ENCODE data around the gene PCNX1. TPM values are rescaled to one million over a fixed set of nuclear protein-coding genes. Genes with fewer than 3 reads are reported as not detected.

Gene PCNX1
- total RNA-seq, 6 experiments from 2014 or later, result 35.1 to 49.6 (median 41.1) TPM

DNA sequence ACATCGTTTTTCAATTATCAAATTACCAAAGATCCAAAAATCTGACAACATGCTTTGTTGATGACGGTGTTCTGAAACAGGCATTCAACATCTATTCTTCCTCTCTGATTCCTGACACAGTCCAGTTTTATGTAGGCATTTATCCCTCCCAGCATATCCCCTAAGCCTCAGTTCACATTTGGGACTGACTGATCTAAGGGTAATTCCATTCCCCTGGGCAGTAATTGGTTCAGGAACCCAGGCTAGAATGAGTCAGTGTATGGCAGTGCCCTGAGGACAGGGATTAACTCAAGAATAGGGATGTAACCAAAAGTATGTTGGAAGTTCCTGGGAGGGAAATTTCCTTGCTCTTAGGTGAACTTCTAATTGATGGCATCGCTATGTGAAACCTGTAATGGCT lies 10.3 kb upstream of the PCNX1 start:
- peak overlapping the region; percentile 60 for H3K27ac Mint-ChIP-seq
- peaks cover 3% of the 10 kb centered on the region; the same call in 1 of the 2 replicates for H3K36me3 Mint-ChIP-seq (ENCODE audit: low read depth)
- H3K4me1 Mint-ChIP-seq (ENCODE audit: low read depth), result peaks cover 59% of the 10 kb centered on the region
- no peak for DNase-seq
- TF ChIP-seq, protein P1, sequence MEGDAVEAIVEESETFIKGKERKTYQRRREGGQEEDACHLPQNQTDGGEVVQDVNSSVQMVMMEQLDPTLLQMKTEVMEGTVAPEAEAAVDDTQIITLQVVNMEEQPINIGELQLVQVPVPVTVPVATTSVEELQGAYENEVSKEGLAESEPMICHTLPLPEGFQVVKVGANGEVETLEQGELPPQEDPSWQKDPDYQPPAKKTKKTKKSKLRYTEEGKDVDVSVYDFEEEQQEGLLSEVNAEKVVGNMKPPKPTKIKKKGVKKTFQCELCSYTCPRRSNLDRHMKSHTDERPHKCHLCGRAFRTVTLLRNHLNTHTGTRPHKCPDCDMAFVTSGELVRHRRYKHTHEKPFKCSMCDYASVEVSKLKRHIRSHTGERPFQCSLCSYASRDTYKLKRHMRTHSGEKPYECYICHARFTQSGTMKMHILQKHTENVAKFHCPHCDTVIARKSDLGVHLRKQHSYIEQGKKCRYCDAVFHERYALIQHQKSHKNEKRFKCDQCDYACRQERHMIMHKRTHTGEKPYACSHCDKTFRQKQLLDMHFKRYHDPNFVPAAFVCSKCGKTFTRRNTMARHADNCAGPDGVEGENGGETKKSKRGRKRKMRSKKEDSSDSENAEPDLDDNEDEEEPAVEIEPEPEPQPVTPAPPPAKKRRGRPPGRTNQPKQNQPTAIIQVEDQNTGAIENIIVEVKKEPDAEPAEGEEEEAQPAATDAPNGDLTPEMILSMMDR (IDR thresholded peaks at IDR 0.05), result no peak
- no peak overlapping the region; the same call in 1 of the 2 replicates for H3K4me3 Mint-ChIP-seq
- H3K9me3 Mint-ChIP-seq, result peaks cover 10% of the 10 kb centered on the region
- no peaks in the 10 kb centered on the region for H3K27me3 Mint-ChIP-seq (ENCODE audit: insufficient read depth)

DNA sequence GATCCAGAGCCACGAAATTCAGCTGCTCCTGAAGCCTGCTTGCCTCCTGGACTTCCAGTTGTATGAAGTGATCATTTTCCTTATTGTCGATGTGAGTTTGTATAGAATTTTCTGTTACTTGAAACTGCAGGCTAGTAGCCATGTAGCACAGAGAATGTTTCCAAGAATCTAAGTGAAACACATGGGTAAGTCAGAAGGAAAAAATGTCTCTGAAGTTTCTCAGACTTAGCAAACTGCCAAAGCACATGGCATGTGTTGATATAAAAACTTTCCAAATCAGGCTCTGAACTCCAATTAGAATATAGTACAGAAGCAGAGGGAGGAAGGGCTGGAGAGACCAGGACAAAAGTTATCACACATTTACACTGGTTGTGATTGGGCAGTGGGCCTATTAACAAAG lies 9.8 kb upstream of the PCNX1 start:
- no peaks in the 10 kb centered on the region for H3K27me3 Mint-ChIP-seq (ENCODE audit: insufficient read depth)
- DNase-seq, result peak; percentile 67
- peaks cover 10% of the 10 kb centered on the region for H3K9me3 Mint-ChIP-seq
- TF ChIP-seq, protein P1 (IDR thresholded peaks at IDR 0.05), result no peak
- peak overlapping the region; percentile 60 for H3K27ac Mint-ChIP-seq
- peaks cover 63% of the 10 kb centered on the region for H3K4me1 Mint-ChIP-seq (ENCODE audit: low read depth)
- H3K4me3 Mint-ChIP-seq, result peak overlapping the region; percentile 2; the same call in 1 of the 2 replicates
- peaks cover 3% of the 10 kb centered on the region; the same call in 1 of the 2 replicates for H3K36me3 Mint-ChIP-seq (ENCODE audit: low read depth)

DNA sequence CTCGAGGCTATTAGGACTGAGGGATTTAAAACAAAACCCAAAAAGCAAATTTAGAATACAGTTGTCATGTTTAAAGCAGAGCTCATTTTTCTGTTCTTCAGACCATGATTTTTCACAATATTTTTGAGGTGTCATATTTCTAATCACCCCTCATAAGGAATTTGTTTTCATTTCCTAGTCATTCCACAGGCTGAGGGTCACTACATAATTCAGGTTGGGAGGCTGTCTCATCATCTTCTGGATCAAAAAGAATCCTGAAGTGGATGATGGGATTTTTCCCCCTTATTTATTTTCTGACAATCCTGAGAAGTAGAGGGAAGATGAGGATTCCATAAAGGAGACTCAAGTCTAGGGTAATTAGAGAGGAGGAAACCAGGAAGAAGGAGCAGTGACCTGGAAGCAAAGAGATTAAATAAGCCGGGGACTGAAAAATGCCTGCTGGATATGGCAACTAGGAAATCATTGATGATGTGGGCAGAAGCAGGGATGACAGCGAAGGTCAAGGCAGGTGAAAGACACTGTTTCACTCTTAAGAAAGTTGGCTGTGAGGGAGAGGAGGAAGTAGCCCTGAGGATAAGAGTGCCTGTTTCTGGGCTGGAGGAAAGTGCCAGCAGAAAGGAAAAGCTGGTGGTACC lies 9.0 kb upstream of the PCNX1 start:
- TF ChIP-seq, protein P1 (IDR thresholded peaks at IDR 0.05), result no peak
- peaks cover 3% of the 10 kb centered on the region; the same call in 1 of the 2 replicates for H3K36me3 Mint-ChIP-seq (ENCODE audit: low read depth)
- peaks cover 10% of the 10 kb centered on the region for H3K9me3 Mint-ChIP-seq
- no peak overlapping the region for H3K4me3 Mint-ChIP-seq
- no peaks in the 10 kb centered on the region for H3K27me3 Mint-ChIP-seq (ENCODE audit: insufficient read depth)
- DNase-seq, result no peak
- peak overlapping the region; percentile 70 for H3K27ac Mint-ChIP-seq
- peaks cover 63% of the 10 kb centered on the region for H3K4me1 Mint-ChIP-seq (ENCODE audit: low read depth)

DNA sequence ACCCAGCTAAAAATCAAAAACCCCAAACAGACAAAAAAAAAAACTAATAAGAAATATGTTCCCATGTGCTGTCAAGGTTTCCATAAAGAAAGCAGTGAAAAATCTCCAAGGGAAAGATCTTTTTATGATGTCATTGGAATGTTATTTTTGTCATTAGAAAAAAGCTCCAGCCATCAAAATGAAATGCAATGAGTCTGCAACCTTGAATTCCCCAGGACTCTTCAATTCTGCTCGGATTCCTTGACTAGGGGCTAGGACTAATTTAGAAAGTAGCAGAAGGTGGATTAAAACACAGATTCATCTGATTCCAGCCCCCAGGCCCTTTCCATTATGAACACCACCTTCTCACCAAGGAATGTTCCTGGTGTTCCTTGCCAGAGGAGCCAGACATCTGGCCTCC lies 6.0 kb upstream of the PCNX1 start:
- TF ChIP-seq, protein P1 (IDR thresholded peaks at IDR 0.05), result no peak
- H3K4me3 Mint-ChIP-seq, result peak overlapping the region; percentile 26
- DNase-seq, result peak; percentile 47
- H3K4me1 Mint-ChIP-seq (ENCODE audit: low read depth), result peaks cover 76% of the 10 kb centered on the region
- no peaks in the 10 kb centered on the region; the same call in 1 of the 2 replicates for H3K27me3 Mint-ChIP-seq (ENCODE audit: insufficient read depth)
- peak overlapping the region; percentile 78 for H3K27ac Mint-ChIP-seq
- peaks cover 2% of the 10 kb centered on the region; the same call in 1 of the 2 replicates for H3K36me3 Mint-ChIP-seq (ENCODE audit: low read depth)
- H3K9me3 Mint-ChIP-seq, result peaks cover 9% of the 10 kb centered on the region

DNA sequence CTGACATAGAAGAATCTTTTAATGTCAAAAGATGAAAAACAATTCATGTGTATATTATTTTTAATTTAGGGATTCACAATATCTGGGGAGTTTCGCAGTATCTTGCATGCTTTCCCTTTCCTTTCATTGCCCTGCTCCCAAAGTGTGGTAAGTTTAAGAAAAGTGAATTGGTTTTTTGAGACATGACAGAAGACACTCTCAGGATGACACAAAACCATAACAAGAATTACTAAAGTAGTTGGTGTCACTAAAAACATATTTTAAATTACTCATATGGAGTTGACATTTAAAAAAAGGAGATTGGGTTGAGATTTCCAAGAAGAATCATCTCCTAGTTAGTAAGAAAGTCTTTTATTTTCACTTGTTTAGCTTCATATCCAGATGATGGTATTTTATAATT lies 5.1 kb upstream of the PCNX1 start:
- Mint-ChIP-seq H3K4me1 (ENCODE audit: low read depth) (peaks cover 75% of the 10 kb centered on the region), H3K36me3 (ENCODE audit: low read depth) (no peaks in the 10 kb centered on the region), H3K9me3 (no peaks in the 10 kb centered on the region), H3K4me3 (no peak overlapping the region), H3K27ac (no peak overlapping the region), H3K27me3 (ENCODE audit: insufficient read depth) (no peaks in the 10 kb centered on the region; the same call in 1 of the 2 replicates)
- DNase-seq, result no peak
- TF ChIP-seq, protein P1 (IDR thresholded peaks at IDR 0.05), result no peak

Measured in HFFc6 (cell line).